Measurements from ENCODE around the gene CMSS1.

- TF ChIP-seq CTCF (IDR thresholded peaks at IDR 0.05): no peak
- TF ChIP-seq POLR2A (IDR thresholded peaks at IDR 0.05): no peak
Observed at GRCh38 chr3:100210772-100211135, 393.1 kb downstream of the CMSS1 start.

Measured in Peyer's patch (tissue), 4 donors.